Hematopoietic multipotent progenitor cell treated with erythropoietin and hydrocortisone succinate and interleukin-3 and kit ligand, for 6 days (in vitro differentiated cells): Measurements from ENCODE around the gene MSLN.
A peak's percentile ranks its signal among the peaks of the same experiment; 100 is the strongest.
"Not testable (repeated sequence)": the region's sequence is repeated elsewhere in the genome, so short reads cannot be mapped to it uniquely, and the experiment has no call there.

Source experiments
- DNase-seq: peaks from one replicate; pipeline ENCODE4 v3.0.0-alpha.2; 2015

Gene MSLN

DNA sequence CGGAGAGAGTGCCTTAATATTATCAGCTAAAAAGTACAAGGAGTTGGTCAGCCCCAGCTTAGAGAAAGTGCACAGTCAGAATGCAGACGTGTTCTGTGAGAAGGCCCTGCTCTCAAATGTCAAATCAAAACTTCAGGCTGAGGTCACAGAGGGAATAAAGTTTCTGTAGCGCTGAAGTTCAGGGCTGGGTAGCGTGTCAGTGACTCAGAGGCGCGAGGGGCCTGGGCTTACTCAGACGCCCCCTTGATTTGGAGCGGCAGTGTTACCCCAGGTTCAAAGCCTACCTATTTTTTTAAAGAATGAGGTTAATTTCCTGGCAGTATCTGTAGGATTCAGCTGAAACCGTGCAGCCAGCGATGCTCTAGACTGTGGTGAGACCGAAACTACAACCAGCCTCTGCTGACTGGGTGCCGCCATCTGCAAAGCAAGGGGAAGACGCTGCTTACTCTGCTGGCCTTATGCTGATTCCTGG lies 24.5 kb upstream of the MSLN start:
- DNase-seq = no peak

DNA sequence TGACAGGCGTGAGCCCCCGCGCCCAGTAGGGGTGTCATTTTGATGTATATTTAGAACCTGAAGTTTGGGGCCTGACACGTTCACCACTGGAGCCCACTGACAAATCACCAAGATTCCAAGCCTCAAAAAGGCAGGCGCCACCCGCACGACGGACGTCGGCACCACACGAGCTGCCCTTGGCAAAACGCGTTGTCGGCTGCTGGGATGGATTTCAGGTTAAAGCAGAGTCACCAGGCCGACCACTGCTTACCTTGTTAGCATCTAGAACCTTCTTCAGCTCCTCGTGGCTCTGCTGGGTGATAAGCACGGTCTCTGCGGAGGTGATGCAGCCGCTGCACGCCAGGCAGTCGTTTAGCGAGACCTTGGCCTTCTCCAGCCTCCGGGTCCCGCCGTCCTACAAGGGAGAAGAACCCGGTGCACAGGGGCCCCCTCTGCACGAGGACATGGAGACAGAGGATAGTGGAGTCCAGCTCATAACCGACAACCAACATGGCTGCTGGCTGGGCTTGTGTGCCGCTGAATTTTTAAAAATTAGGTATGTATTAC lies 23.5 kb upstream of the MSLN start:
- no peak for DNase-seq

DNA sequence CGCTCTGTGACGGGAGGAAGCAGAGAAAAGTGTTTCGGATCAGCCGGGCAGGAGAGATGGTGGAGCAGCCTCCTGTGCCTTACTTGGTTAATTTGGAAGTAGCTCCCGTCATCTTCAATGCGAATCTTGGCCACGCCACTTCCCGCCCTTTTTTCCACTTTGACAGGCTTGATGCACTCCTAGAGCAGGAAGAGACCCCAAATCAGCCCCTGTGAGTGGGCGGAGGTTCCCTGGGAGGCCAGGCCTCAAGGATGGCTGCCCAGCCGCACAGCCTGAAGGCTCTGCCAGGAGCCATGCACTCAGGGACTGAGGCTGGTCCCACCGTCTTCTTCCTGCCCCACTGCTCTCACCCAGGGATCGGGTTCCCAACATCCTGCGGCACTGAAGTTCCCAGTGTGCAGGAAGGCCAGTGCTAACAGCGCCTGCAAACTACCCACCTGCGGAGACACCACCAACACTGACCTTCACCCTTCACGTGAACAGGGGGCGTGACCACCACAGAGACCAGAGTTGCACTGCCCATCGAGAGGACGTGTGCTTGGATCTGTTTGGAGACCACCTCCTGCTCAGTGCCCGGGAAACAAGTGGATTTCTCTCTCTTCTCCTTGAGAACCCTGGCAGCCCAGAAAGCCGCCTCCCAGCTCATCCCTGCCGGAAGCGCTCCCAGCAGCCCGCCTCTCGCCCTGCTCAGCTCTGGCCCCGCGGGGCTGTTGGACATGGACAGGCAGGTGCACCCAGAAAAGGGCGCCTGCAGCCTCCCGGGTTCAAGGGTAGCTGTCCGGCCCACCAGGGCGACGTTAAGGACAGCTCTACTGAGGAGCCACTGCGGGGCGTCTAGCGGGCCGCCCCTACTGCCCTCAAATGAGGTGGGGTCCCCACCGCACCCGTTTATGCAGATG lies 20.7 kb upstream of the MSLN start:
- DNase-seq = no peak

DNA sequence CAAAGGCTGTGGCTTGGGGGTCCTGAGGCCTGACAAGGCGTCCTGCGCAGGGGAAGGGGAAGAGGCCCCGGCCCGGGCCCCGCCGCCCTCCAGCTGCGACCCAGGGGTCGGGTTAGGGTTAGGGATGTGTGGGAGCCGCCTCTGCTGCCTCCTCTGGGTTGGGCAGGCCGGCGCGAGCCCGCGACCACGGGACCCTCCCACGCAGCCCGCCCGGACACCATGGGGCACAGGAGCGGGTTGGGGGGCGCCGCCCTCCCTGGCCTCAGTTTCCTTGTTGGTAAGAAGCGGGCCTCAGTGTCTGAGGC lies 20.1 kb upstream of the MSLN start:
- no peak for DNase-seq

DNA sequence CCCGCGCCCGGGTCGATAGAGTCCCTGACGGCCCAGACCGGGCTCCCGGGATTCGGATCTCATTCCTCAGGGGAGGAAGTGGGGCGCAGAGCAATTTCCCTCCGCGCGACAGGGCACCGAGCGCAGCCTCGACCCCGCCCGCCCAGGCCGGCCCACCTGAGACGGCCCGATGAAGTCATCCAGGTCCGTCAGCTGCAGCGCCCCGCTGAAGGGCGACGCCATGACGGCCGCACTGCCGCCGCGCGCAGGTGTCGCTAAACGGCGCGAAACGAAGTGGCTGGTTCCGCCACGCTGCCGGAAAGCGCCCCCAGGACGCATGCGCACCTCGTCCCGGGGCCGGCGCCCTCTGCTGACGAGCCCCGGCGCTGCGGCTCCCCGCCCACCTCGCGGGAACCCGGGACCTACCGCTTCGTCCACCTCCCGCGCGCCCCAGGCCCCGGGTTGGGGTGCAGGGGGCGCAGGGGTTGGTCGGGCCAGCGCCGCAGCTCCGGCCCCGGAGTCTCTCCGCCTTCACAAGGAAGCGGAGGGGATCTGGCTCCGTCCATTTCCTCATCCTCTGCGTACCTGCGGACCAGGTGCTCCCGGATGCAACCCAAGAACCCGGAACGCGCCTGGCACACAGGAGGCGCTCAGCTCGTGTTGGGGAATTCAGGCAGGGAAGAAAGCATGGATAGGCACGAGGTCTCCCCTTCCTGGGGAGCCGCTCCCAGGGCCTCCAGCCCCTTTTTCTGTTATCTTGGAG lies 19.6 kb upstream of the MSLN start, which contains the start of gene CIAO3:
CIAO3 (minus strand) TSS at position 234 of the 742 bp plus-strand sequence; CDS start at position 222, 12 bp downstream.
- DNase-seq = peak; percentile 92

DNA sequence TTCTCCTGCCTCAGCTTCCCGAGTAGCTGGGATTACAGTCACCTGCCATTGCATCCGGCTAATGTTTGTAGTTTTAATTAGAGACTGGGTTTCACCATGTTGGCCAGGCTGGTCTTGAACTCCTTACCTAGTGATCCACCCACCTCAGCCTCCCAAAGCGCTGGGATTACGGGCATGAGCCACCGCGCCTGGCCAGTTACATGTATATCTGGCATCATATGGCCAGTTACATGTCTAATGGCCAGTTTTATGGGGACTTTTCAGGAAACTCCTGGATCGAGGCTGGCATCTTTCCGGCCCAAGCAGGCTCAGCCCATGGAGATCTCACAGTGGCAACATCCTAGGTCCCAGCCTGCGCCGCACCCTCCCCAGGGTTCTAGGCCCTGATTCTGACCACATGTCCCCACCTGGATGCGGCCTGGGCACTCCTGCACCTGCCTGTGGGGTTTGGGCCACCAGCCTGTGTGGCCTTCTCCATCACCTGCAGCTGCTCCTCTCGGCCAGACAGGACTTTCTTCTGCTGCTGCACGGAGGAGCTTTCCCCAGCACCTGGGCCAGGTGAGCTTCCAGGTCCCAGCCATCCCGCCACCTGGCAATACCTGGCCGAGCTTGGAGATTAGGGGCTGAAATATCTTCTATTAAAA lies 18.4 kb upstream of the MSLN start:
- no peak for DNase-seq

DNA sequence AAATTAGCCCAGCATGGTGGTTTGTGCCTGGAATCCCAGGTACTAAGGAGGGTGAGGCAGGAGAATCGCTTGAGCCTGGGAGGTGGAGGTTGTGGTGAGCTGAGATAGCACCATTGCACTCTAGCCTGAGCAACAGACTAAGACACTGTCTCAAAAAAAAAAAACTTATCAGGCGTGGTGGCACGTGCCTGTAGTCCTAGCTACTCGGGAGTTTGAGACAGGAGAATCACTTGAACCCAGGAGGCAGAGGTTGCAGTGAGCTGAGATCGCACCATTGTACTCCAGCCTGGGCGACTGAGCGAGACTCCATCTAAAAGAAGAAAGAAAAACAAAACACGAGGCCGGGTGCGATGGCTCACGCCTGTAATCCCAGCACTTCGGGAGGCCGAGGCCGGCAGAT lies 17.6 kb upstream of the MSLN start:
- DNase-seq = peak; percentile 50

DNA sequence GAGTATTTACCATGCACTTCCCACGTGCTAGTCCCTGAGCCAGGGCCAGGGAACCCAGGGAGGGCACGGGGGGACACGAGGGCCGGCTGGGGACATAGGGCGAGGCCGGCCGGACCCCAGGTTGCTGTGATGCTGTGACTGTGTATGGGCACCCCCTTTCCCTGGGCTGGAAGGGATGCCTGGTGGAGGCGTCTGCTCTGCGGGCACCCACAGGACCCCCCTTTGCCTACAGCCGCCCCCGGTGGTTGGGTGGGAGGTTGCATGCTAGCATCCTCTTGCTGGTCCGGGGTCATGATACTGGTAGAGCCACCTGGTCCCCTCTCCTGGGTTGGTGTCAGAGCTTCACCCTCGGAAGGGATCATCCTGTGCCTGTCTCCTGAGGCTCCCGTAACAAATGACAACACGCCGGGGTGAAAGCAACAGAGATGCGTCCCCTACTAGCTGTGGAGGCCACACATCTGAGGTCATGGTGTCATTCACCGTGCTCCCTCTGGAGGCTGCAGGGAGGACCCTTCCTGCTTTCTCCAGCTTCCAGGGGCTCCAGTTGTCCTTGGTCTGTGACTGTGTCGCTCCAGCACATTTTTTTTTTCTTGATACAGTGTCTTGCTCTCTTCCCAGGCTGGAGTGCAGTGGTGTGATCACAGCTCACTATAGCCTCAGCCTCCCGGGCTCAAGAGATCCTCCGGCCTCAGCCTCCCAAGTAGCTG lies 16.6 kb upstream of the MSLN start:
- DNase-seq = no peak

DNA sequence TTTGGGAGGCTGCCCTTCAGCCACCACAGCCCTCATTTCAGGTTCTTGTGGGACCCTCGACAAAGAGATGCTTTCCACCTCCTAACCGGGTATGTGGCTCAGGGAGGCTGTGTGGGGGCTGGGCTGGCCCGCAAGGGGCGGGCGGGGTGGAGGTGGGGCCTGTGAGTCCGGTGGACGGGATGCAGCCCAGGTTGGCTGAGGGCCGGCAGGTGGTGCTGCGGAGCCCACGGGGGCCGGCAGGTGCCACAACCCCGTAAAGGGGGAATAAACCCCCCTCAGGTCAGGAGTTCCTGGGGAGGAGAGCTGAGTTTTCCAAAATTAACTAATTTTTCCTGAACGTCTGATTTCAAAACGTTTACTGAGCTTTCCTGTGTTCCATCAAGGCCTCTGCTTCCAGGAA lies 14.8 kb upstream of the MSLN start:
- DNase-seq = peak; percentile 37

DNA sequence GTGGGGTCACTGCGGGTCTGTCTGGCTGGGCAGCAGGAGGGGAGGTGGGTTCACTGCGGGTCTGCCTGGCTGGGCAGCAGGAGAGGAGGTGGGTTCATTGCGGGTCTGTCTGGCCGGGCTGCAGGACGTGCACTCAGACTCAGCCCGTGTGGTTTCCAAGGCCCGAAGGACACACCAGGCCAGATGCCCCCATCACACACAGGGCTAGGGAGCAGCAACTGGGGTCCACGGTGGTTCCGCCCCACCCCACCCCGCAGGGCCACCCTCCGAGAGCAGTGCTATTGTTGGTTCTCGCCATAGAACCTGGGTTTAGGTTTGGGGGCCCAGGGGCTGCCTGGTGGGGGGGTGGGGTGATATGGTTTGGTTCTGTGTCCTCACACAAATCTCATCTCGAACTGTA lies 13.9 kb upstream of the MSLN start:
- DNase-seq = no peak

DNA sequence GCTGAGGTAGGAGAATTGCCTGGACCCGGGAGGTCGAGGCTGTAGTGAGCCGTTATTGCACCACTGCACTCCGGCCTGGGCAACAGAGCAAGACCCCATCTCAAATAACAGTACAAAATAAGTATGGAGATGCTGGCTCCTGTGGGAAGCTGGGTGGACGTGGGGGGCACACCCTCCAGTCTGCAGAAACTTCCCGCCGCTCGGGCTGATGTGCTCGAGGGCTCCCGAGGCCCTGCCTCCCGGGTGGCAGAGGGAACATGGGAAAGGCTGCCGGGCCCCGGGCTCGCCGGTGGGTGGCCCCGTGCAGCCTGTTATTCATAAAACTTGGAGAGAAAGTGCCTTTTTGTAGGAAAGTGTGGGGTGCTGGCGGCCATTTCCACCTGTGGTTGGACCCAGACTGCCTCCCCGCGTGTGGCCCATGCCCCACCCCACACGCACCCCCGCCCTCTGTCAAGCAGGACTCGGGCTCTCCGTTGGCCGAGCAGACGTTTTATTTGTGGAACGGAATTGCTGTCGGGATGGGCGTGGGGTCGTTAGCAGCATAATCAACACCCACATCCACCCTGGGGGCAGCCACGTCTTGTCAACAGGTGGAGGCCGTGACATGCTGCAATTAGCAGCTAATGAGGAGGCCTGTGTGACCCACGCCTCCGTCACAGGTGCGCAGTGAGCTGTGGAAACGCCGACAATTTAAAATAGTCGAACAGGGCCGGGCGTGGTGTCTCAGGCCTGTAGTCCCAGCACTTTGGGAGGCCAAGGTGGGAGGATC lies 12.4 kb upstream of the MSLN start:
- DNase-seq = no peak

DNA sequence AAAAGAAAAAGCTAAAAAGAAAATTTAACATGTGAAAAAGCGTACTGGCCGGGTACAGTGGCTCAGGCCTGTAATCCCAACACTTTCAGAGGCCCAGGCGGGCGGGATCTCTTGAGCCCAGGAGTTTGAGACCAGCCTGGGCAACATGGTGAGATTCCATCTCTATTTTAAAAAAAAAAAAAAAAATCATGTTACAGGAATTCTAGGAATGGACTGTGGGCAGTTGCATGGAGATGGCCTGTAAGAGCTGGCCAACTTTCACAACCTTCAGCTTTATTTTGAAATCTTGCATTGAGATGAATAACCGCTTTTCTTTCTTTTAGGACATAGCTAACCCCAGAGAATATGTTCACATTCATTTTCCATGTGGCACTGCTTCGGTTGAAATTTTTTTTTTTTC lies 11.5 kb upstream of the MSLN start:
- DNase-seq = no peak

DNA sequence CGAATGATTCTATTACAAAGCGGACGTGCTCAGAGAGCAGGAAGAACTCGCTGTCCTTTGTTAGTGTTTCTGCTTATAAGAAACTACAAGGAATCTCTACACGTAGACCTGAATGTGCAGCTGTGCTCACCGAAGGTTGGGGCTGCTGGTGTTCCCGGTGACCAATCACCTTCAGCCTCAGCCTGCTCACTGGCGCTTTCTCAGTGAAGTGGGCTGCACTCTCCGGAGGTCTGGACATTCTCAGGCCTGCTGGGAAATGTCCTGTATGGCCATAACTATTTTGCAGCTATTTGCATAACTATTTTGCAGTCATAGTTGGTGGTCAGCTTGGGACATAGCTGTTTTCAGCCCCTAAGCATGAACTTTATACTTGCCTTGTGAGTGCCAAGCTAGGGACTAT lies 10.0 kb upstream of the MSLN start:
- no peak for DNase-seq

DNA sequence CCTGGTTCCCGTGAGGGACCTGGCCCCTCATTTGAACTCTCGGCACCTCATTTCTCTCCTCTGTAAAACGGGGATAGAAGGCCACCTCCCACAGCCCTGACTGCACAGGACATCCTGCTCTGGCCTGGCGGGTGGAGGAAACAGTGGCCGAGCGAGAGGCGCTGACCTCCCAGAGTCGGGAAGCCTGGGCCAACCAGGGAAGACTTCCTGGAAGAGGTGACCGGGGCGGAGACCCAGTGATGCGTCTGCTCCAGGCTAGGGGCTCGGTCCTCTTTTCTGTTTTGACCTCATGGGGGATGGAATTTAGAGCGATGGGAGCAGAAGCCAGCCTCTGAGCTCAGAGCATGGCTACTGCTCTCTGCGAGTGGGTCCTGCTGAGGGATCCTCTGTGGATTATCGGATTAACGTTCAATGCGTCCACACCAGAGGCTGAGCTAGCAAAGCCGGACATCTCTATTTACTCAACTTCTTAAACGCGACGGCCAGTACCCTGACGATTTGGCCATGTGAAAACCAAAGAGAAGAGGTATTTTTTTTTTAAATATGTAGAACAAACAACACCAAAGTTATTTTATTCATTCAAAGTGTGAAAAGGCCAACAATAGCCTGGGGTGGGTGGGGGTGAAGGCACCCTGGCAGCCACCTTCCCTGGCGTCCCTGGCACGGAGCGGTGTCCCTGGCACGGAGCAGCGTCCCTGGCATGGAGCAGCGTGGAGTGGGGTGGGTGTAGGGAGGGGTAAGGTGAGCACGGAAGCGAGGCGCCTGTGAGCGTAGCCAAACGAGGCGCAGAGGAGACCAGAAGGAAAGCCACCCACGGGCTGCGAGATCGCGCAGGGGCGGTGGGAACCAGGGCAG lies 9.2 kb upstream of the MSLN start:
- no peak for DNase-seq

DNA sequence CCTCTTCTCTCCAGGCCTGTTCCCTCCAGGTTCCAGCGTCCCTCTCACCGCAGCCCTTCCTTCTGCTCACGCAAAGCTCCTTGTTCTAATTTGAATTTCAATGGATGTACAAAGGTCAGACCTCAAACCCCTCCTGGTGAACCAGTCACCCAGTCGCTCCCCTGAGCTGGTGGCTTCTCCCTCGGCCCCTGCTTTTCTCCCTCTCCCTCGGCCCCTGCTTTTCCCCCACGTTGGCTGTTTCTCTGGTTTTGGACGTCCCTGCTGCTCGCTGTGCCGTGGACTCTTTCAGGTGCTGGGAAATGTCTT lies 8.6 kb upstream of the MSLN start:
- DNase-seq = no peak

DNA sequence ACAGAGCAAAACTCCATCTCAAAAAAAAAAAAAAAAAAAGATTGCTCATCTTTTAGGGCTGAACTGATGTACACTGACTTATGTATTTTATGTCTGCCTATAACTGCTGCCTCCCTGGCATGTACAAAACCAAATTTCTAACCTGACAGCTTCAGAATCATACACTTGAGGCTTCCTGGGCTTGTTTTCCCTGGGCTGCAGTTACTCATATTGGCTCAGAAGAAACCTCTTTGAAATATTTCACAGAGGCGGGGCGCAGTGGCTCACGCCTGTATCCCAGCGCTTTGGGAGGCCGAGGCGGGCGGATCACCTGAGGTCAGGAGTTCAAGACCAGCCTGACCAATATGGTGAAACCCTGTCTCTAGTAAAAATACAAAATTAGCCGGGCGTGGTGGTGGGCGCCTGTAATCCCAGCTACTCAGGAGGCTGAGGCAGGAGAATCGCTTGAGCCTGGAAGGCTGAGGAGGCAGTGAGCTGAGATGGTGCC lies 6.4 kb upstream of the MSLN start:
- DNase-seq = not testable (repeated sequence)

DNA sequence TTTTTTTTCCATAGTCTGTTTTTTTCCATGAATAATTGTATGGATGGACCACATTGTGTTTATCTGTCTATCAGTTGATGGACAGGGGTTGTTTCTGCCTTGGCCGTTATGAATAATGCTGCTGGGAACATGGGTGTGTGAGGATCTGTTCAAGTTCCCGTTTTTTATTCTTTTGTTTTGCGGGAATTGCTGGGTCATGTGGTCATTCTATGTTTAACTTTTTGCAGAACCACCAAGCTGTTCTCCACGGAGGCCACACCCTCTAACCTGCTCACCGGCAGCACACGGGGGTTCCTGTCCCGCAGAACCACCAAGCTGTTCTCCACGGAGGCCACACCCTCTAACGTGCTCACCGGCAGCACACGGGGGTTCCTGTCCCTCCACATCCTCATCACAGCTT lies 5.9 kb upstream of the MSLN start:
- DNase-seq = no peak

DNA sequence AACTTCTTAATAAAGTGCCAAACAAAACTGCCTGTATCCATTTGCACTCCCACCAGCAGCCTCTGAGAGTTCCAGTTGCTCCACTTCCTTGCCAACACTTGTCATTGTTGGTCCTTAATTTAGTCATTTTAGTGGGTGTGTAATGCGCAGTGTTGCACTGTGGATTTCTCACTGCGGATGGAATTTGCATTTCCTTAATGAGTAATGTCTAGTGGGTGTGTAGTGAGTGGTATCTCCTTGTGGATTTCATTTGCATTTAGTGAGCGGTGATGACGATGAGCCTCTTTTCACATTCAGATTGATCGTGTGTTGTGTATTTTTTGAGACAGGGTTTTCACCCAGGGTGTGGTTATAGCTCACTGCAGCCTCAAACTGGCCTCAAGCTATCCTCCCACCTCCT lies 4.1 kb upstream of the MSLN start:
- DNase-seq = no peak

DNA sequence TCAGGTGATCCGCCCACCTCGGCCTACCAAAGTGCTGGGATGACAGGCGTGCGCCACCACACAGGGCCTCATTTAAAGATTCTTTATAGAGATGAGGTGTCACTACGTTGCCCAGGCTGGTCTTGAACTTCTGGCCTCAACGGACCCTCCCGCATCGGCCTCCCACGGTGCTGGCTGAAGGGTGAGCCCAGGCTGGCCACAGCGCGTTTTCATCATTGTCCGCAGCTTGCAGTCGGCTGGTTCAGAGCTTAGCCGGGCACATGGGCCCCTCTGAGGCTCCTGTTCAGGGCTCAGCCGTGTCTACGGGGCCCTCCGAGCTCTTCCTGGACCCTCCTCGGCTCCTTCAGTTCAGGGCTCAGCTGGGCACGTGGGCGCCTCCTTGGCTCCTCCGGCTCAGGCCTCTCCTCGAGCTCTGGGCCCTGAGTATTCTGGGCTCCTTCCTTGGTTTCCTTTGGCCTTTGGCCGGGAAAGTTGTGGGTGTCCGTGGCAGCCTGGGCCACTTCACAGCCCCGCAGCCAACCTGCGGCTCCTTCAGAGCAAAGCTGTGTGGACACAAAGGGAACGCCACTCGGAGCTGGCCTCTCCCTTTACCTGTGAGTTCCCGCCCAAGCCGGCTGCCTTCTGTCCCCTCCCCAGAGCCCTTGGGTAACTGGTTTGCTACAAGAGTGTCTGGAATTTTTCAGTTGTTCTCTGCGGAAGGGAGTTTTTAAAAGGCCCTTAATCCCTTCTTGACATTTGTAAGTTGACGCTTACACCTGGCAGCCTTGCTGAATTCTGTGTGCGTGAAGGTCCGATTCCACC lies 1.2 kb upstream of the MSLN start:
- DNase-seq = no peak

DNA sequence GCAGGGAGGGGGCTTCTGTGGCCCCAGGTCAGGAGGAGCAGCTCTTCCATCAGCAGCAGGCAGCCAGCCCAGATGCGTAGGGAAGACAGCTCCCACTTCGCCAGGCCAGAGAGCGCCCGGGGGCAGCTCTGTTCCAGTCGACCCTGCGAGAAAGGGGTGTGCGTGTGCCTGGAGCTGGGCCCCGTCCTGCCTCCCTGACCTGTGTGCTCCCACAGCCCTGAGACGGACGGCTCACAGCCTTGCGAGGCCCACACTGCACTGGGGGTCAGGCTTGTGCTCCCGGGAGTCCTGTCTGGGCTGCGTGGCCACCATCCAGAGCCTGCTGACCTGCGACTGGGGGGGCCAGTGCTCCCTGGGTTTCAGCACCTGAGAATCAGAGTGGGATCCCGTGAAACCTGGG lies 469 bp upstream of the MSLN start:
- DNase-seq = no peak
